Prostate gland (tissue), 2 donors: ENCODE results near the gene ARSB.

Source experiments
- POLR2A ChIP-seq: fragments of 450-650 bp; IDR thresholded peaks from one replicate; pipeline ENCODE4 v1.6.1; 2016; ENCODE audit warnings: antibody characterized with exemption, mild to moderate bottlenecking
- POLR2AphosphoS5 ChIP-seq: sonication (generic); formaldehyde crosslinking; IDR thresholded peaks from one replicate; pipeline ENCODE4 v1.6.1; 2017; ENCODE audit warnings: antibody characterized with exemption
- TF ChIP-seq, protein P1 (sequence below), 4 experiments: fragments of 200-600 bp in 2 of 4; fragments of 450-650 bp in 2 of 4; sonication (generic) in 2 of 4; IDR thresholded peaks; 1 replicate in 3 of 4; 2 replicates in 1 of 4; pipeline ENCODE4 v1.5.1; 2016 to 2019; ENCODE audit warnings: antibody characterized with exemption in 4 of 4, mild to moderate bottlenecking in 2 of 4, moderate library complexity in 2 of 4

DNA sequence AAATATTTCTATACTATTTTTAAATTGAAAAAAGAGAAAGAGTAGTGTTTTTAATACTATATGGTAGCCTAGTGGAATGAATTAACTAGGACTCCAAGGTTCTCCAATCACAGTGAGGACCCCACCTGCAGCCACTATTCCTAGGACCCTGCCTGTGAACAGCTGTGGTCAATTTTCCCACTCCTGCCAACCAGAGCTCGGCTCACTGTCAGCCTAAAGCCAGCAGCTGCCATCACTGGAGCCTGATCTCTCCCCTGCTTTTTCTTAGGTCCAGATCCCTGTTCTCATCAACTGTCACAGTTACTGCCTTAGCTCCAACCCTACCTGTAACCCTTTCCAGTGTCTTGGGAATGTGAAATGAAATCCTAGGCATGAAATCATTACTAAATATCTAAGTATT is 25.3 kb downstream of the ARSB start:
- TF ChIP-seq, protein P1, sequence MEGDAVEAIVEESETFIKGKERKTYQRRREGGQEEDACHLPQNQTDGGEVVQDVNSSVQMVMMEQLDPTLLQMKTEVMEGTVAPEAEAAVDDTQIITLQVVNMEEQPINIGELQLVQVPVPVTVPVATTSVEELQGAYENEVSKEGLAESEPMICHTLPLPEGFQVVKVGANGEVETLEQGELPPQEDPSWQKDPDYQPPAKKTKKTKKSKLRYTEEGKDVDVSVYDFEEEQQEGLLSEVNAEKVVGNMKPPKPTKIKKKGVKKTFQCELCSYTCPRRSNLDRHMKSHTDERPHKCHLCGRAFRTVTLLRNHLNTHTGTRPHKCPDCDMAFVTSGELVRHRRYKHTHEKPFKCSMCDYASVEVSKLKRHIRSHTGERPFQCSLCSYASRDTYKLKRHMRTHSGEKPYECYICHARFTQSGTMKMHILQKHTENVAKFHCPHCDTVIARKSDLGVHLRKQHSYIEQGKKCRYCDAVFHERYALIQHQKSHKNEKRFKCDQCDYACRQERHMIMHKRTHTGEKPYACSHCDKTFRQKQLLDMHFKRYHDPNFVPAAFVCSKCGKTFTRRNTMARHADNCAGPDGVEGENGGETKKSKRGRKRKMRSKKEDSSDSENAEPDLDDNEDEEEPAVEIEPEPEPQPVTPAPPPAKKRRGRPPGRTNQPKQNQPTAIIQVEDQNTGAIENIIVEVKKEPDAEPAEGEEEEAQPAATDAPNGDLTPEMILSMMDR (IDR thresholded peaks at IDR 0.05) = no peak
- TF ChIP-seq POLR2AphosphoS5 = no peak
- TF ChIP-seq POLR2A = no peak
